ENCODE data around the gene PCDH15. TPM values are rescaled to one million over a fixed set of nuclear protein-coding genes. Genes with fewer than 3 reads are reported as not detected.

PCDH15 gene
- total RNA-seq, 6 donors from 2014 or later = 0.59 to 1.9 (median 1.1) TPM

DNA sequence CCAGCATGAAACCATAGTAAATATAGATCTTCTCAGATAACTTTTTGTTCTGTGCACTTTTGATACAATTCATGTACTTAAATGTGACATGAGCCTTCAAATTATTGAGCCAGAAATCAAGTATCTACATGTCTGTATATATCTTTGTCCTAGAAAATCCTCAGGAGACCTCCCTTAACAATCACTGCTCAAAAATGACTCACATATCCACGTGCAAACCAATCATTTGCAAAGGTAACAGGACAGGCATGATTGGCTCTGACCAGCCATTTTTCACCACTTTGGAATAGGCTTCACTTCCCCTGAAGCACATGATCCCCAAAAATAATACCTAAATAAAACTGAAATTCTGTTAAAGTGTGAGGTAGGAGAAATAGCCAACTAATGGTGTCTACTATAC is 902.5 kb downstream of the PCDH15 start:
- Histone ChIP-seq H3K9me3 (no peaks in the 10 kb centered on the region), H3K36me3 (no peaks in the 10 kb centered on the region), H3K27me3 (no peaks in the 10 kb centered on the region), H3K4me1 (no peaks in the 10 kb centered on the region), H3K4me3 (no peak overlapping the region), H3K27ac (no peak overlapping the region)
- no peak for DNase-seq
- TF ChIP-seq, protein P1, sequence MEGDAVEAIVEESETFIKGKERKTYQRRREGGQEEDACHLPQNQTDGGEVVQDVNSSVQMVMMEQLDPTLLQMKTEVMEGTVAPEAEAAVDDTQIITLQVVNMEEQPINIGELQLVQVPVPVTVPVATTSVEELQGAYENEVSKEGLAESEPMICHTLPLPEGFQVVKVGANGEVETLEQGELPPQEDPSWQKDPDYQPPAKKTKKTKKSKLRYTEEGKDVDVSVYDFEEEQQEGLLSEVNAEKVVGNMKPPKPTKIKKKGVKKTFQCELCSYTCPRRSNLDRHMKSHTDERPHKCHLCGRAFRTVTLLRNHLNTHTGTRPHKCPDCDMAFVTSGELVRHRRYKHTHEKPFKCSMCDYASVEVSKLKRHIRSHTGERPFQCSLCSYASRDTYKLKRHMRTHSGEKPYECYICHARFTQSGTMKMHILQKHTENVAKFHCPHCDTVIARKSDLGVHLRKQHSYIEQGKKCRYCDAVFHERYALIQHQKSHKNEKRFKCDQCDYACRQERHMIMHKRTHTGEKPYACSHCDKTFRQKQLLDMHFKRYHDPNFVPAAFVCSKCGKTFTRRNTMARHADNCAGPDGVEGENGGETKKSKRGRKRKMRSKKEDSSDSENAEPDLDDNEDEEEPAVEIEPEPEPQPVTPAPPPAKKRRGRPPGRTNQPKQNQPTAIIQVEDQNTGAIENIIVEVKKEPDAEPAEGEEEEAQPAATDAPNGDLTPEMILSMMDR (IDR thresholded peaks at IDR 0.05) = no peak
- TF ChIP-seq POLR2AphosphoS5 (IDR thresholded peaks at IDR 0.05) (no peak), EP300 (IDR thresholded peaks at IDR 0.05) (no peak), POLR2A (IDR thresholded peaks at IDR 0.05) (no peak)
- no peak for ATAC-seq (ENCODE audit: low FRiP score in 2 of 2)
- 35 to 52% methylated on average over 1 of the region's 1 CpG for WGBS, 2 donors

DNA sequence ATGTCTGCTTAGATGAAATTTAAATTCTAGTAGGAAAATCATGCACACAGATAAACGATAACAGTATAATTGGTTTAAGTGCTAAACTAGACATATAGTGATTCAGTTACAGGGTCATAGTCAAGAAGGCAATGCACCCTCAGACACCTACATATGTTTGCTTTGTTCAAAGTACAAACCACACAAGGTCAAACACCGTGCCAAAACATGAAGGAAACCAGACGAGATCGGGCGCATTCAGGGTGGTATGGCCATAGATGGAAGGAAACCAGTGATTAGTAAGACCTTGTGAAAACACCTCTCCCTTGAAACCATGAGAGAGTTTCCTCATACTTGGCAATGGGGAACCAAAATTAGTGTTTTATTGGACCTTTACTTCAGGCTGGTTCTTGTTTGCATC is 906.9 kb downstream of the PCDH15 start:
- DNase-seq (no peak), ATAC-seq (ENCODE audit: low FRiP score in 2 of 2) (no peak)
- Histone ChIP-seq H3K27me3 (no peaks in the 10 kb centered on the region), H3K4me3 (no peak overlapping the region), H3K27ac (no peak overlapping the region), H3K36me3 (no peaks in the 10 kb centered on the region), H3K9me3 (no peaks in the 10 kb centered on the region), H3K4me1 (no peaks in the 10 kb centered on the region)
- no peak for TF ChIP-seq POLR2AphosphoS5 (IDR thresholded peaks at IDR 0.05)
- no peak for TF ChIP-seq EP300 (IDR thresholded peaks at IDR 0.05)
- TF ChIP-seq POLR2A (IDR thresholded peaks at IDR 0.05) = no peak
- TF ChIP-seq, protein P1 (IDR thresholded peaks at IDR 0.05) = no peak
- 74 to 81% methylated on average over 5 of the region's 5 CpGs for WGBS, 2 donors

DNA sequence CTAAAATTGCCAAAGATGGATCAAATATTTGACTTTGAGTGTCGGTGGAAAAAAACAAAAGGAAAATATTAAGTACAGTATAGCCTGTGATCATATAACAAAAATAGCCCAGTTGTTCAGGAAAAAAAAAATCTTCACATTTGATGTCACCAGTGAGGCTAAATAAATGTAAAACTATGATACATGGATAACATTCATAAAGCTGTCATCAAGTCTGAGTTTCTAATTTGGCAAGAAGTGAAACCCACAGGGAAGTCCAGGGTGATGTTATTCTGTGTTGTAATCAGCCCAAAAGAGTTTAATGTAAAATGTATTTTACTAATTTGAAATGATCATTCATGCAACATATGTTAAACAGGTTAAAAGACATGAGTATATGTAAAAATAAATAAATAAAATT is 908.0 kb downstream of the PCDH15 start:
- no peak overlapping the region for H3K4me3 ChIP-seq
- WGBS, 2 donors = 82 to 84% methylated on average over 1 of the region's 1 CpG
- ATAC-seq (ENCODE audit: low FRiP score in 2 of 2) (no peak), DNase-seq (no peak)
- H3K27ac ChIP-seq = no peak overlapping the region
- no peaks in the 10 kb centered on the region for H3K9me3 ChIP-seq
- no peaks in the 10 kb centered on the region for H3K4me1 ChIP-seq
- TF ChIP-seq, protein P1 (IDR thresholded peaks at IDR 0.05) = no peak
- TF ChIP-seq EP300 (IDR thresholded peaks at IDR 0.05) (no peak), POLR2AphosphoS5 (IDR thresholded peaks at IDR 0.05) (no peak), POLR2A (IDR thresholded peaks at IDR 0.05) (no peak)
- no peaks in the 10 kb centered on the region for H3K36me3 ChIP-seq
- no peaks in the 10 kb centered on the region for H3K27me3 ChIP-seq

DNA sequence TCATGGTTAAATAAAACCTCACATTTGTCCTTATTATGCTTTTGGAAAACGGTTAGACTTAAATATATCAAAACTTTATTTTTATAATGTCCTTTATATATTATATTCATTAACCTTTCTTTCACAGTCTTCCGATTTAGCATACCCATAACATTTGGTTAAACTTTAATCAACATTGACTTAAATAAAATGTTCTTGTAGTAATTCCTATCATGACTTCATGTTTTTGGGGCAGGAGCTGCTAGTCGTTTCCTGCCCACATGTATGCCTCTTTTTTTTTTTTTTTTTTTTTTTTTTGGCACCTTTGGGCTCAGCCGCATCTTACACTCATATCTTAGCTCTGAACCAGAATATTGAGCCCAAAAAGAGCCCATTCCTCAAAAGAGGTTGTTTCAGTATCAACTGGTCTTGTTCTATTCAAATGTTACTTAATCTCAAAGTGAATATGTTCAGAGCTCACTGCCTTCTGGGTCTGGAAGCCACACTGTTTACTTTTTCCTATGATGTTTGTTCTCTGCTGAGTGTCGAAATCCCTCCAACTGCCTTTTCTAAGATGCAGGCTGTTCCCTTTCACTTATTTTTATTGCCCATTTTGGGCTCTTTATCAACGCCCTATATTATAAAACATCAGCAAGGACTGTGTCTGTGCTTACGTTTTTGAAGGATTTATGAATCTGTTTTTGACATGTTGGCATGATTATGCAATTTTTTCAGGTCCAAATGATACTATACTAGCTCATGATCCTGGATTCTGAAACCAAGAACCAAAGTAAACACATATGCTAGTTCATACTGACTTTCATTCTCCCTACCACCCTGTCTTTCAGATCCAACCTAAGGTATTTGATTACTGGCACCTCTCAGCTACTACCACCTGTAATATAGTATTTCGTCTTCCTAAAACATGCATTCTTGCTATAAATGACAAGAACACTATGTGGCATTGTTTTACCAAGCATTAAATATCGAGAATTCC is 914.4 kb downstream of the PCDH15 start:
- Histone ChIP-seq H3K4me3 (no peak overlapping the region), H3K27me3 (no peaks in the 10 kb centered on the region), H3K9me3 (no peaks in the 10 kb centered on the region), H3K27ac (no peak overlapping the region), H3K4me1 (no peaks in the 10 kb centered on the region), H3K36me3 (no peaks in the 10 kb centered on the region)
- DNase-seq = no peak
- TF ChIP-seq EP300 (IDR thresholded peaks at IDR 0.05) (no peak), POLR2AphosphoS5 (IDR thresholded peaks at IDR 0.05) (no peak), POLR2A (IDR thresholded peaks at IDR 0.05) (no peak)
- TF ChIP-seq, protein P1 (IDR thresholded peaks at IDR 0.05) = no peak
- WGBS, 2 donors = 46 to 47% methylated on average over 9 of the region's 9 CpGs
- no peak for ATAC-seq (ENCODE audit: low FRiP score in 2 of 2)
